Smooth muscle cell (in vitro differentiated cells): ENCODE data around the gene SPATA25. TPM values are rescaled to one million over a fixed set of nuclear protein-coding genes. Genes with fewer than 3 reads are reported as not detected.

Experiments used
- DNase-seq: peaks from one replicate; lab custom pipeline; 2025; ENCODE audit not compliant: unreplicated experiment; lab: John Stamatoyannopoulos, UW
- H2AFZ ChIP-seq: fragments of 200-600 bp; sonication (generic); 2 replicates; pipeline ENCODE4 v1.6.0; 2016; ENCODE audit warnings: antibody characterized with exemption, low read depth, mild to moderate bottlenecking
- H3F3A ChIP-seq: fragments of 200-600 bp; sonication (generic); 2 replicates; pipeline ENCODE4 v1.6.0; 2017; ENCODE audit warnings: antibody characterized with exemption, low read depth
- H3K27ac ChIP-seq: fragments of 200-600 bp; sonication (generic); 2 replicates; pipeline ENCODE4 v1.5.1; 2016; ENCODE audit warnings: low read depth, mild to moderate bottlenecking
- H3K27me3 ChIP-seq: fragments of 200-600 bp; sonication (generic); 2 replicates; pipeline ENCODE4 v1.6.1; 2016; ENCODE audit warnings: low read depth, mild to moderate bottlenecking
- H3K36me3 ChIP-seq: fragments of 200-600 bp; sonication (generic); 2 replicates; pipeline ENCODE4 v1.5.1; 2016; ENCODE audit warnings: low read depth
- H3K4me1 ChIP-seq: fragments of 200-600 bp; sonication (generic); 2 replicates; pipeline ENCODE4 v1.5.1; 2016; ENCODE audit warnings: low read depth
- H3K4me2 ChIP-seq: fragments of 200-600 bp; sonication (generic); 2 replicates; pipeline ENCODE4 v1.6.0; 2016; ENCODE audit warnings: mild to moderate bottlenecking
- H3K4me3 ChIP-seq: fragments of 200-600 bp; sonication (generic); 2 replicates; pipeline ENCODE4 v1.5.1; 2016; ENCODE audit warnings: mild to moderate bottlenecking
- H3K79me2 ChIP-seq: fragments of 200-600 bp; sonication (generic); 2 replicates; pipeline ENCODE4 v1.6.0; 2016; ENCODE audit warnings: low read depth, mild to moderate bottlenecking
- H3K9ac ChIP-seq: fragments of 200-600 bp; sonication (generic); 2 replicates; pipeline ENCODE4 v1.6.0; 2016; ENCODE audit warnings: low read depth
- H3K9me3 ChIP-seq: fragments of 200-600 bp; sonication (generic); replicated peaks from 2 replicates; pipeline ENCODE4 v1.5.1; 2016; ENCODE audit warnings: low read depth
- H4K20me1 ChIP-seq: fragments of 200-600 bp; sonication (generic); 2 replicates; pipeline ENCODE4 v1.6.0; 2016; ENCODE audit warnings: low read depth
- WGBS: methylation state at CpG from one replicate; pipeline ENCODE4 v1.1.7; 2016; ENCODE audit warnings: low lambda C conversion rate; 5-methylcytosine and 5-hydroxymethylcytosine counted together
- polyA plus RNA-seq: library from polyadenylated mRNA; unstranded; fragments of >200 nt; fragmentation: Nextera tagmentation; extraction: Ambion mirVana; gene quantifications from 2 replicates; pipeline ENCODE4 v1.2.1, GENCODE V29; 2016
- total RNA-seq: library from RNA; depleted of rRNA; stranded (reverse); fragments of >200 nt; gene quantifications from 2 replicates; pipeline ENCODE4 v1.2.3, GENCODE V29; 2014
- TF ChIP-seq, protein P1 (sequence below): fragments of 200-600 bp; sonication (generic); IDR thresholded peaks from 2 replicates; pipeline ENCODE4 v1.5.1; 2017; ENCODE audit warnings: borderline replicate concordance, mild to moderate bottlenecking, antibody characterized with exemption; ENCODE audit not compliant: insufficient read depth, poor library complexity, severe bottlenecking

Gene SPATA25
- total and polyA plus RNA-seq, 2 experiments from 2014 or later = 0.43 to 0.54 TPM

DNA sequence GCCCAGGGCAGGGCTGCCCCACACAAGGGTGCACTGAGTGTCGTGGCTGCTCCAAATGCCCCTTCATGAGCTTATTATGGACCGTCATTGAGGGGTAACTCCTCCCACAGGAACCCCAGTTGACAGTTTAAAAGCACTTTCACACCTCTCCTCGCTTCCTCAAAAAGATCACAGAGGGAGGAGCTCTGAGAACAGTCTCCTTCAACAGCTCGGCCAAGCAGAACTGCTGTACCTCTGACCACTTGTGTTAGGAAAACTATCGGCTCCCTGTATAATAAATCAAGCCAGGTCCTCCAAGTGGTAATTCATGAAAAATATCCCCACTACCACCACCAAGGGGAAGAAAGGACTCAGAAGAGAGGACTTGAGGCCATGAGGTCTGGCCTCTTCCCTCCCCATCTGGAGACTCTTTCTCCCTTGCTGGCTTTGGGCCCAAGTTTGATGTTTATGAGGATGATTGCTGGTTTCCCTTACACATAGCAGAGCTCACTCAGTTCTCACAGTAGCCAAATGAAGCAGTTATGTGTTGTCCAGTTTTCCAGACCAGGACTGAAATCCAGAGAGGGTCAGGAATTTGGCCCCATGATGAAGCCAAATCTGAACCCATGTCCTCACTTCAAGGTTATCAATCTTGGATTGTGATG, 45.1 kb downstream of the SPATA25 start:
- no peak overlapping the region for H3K4me3 ChIP-seq
- H3K4me1 ChIP-seq = no peaks in the 10 kb centered on the region
- no peak for DNase-seq
- H2AFZ ChIP-seq = no peak overlapping the region
- 86% methylated on average over 5 of the region's 5 CpGs for WGBS
- no peak overlapping the region for H3K4me2 ChIP-seq
- TF ChIP-seq, protein P1, sequence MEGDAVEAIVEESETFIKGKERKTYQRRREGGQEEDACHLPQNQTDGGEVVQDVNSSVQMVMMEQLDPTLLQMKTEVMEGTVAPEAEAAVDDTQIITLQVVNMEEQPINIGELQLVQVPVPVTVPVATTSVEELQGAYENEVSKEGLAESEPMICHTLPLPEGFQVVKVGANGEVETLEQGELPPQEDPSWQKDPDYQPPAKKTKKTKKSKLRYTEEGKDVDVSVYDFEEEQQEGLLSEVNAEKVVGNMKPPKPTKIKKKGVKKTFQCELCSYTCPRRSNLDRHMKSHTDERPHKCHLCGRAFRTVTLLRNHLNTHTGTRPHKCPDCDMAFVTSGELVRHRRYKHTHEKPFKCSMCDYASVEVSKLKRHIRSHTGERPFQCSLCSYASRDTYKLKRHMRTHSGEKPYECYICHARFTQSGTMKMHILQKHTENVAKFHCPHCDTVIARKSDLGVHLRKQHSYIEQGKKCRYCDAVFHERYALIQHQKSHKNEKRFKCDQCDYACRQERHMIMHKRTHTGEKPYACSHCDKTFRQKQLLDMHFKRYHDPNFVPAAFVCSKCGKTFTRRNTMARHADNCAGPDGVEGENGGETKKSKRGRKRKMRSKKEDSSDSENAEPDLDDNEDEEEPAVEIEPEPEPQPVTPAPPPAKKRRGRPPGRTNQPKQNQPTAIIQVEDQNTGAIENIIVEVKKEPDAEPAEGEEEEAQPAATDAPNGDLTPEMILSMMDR = no peak
- H3K27ac ChIP-seq = peak overlapping the region; percentile 7
- no peaks in the 10 kb centered on the region for H3K36me3 ChIP-seq
- H4K20me1 ChIP-seq = peaks cover 18% of the 10 kb centered on the region
- no peak overlapping the region for H3K9ac ChIP-seq
- no peaks in the 10 kb centered on the region for H3K27me3 ChIP-seq
- H3F3A ChIP-seq = peaks cover 6% of the 10 kb centered on the region
- H3K9me3 ChIP-seq = no peaks in the 10 kb centered on the region
- H3K79me2 ChIP-seq = no peaks in the 10 kb centered on the region

DNA sequence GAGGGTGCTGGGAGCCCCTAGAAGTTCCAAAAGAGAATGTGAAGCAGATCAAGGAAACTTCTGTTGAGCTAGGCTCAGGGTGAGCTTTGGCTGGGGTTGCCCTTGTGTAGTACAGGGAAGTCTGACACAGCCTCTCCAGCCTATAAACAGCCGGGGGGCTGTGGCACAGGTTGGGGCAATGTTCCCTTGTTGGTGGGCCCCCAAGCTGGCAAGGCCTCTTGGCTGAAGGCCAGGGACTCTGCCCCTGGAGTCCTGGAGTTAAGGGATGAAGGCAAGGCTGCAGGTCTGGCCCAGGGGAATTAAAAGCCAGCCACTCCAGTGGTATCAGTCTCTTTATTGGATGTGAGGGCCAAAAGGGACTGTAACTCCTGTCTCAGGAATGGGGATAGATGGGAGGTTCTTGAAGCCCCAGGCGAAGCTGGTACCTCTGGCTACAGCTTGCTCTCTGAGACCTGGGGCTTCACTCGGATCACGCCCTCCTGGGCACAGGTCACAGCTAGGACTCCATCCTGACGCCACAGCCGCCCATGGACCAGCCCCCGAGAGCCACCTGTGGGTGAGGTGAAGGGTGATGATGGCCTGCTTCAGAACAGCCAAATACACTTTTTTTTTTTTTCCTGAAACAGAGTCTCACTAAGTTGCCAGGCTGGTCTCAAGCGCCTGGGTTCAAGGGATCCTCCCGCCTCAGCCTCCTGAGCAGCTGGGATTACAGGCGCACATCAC, 45.9 kb downstream of the SPATA25 start:
- 97% methylated on average over 10 of the region's 10 CpGs for WGBS
- TF ChIP-seq, protein P1 = no peak
- H3K4me3 ChIP-seq = no peak overlapping the region
- no peak for DNase-seq
- no peaks in the 10 kb centered on the region for H3K27me3 ChIP-seq
- peaks cover 22% of the 10 kb centered on the region for H4K20me1 ChIP-seq
- H3K79me2 ChIP-seq = no peaks in the 10 kb centered on the region
- no peaks in the 10 kb centered on the region for H3K36me3 ChIP-seq
- no peak overlapping the region for H3K4me2 ChIP-seq
- no peaks in the 10 kb centered on the region for H3K9me3 ChIP-seq
- H3F3A ChIP-seq = peaks cover 10% of the 10 kb centered on the region
- H3K4me1 ChIP-seq = no peaks in the 10 kb centered on the region
- no peak overlapping the region for H3K9ac ChIP-seq
- H2AFZ ChIP-seq = no peak overlapping the region
- H3K27ac ChIP-seq = no peak overlapping the region

- Histone ChIP-seq H3K4me3 (no peak overlapping the region), H3K9me3 (no peaks in the 10 kb centered on the region), H3K36me3 (no peaks in the 10 kb centered on the region), H3K27ac (no peak overlapping the region), H2AFZ (no peak overlapping the region), H4K20me1 (peaks cover 23% of the 10 kb centered on the region), H3F3A (peaks cover 12% of the 10 kb centered on the region), H3K4me1 (no peaks in the 10 kb centered on the region), H3K79me2 (no peaks in the 10 kb centered on the region), H3K4me2 (no peak overlapping the region), H3K27me3 (no peaks in the 10 kb centered on the region), H3K9ac (no peak overlapping the region)
- TF ChIP-seq, protein P1 = no peak
- WGBS = 97% methylated on average over 25 of the region's 25 CpGs
- no peak for DNase-seq
Observed at GRCh38 chr20:45840700-45841198, 46.7 kb downstream of the SPATA25 start.
